CD4-positive, alpha-beta T cell treated with Interferon gamma for 1 hour (primary cell): Measurements from ENCODE around the gene MRPL16.
"Not testable (repeated sequence)": the region's sequence is repeated elsewhere in the genome, so short reads cannot be mapped to it uniquely, and the experiment has no call there.

ENCODE experiments used
- DNase-seq: peaks from one replicate; pipeline ENCODE4 v3.0.0-alpha.2; 2020

MRPL16 gene

DNA sequence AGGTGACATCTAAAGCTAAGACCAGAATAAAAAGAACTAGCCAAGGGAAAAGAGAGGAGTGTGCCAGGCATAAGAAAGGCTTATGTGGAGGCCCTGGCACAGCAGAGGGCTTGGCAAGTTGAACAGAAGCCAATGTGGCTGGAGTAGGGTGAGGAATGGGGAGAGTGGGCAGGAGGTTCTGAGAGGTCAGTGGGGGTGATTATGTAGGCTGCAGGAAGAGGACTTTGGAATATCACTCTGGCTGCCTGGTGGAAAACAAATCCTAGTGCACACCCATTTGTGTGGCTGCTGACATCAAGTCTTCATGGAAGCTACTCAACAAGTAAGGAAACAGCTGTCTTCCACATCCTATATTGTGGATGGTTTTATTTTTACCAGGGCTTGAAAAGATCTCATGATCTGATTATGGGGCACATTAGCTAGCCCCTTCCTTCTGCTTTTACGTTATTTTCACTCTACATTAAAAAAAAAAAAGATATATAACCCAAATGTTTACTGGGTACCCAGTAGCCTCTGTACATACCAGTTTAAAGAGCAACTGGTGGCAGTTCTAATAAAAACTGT is 3.4 kb downstream of the MRPL16 start:
- DNase-seq: no peak

DNA sequence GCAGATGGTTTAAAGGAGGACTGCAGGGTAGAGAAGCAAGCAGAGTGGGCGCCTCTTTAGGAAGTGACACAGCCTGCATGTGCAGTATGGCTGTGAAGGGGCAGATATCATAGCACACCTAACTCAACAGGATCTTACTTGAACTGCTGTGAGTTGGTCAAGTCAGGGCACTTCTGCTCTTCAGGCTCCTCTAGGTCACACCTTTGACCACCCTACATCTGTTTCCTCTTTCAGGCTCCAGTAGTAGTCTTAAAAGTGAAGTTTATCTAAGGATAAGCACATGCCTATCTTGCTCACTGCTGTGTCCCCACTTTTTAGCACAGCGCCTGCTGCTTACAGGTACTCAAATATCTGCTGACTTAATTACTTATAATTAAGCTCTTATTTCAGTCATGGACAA is 6.5 kb downstream of the MRPL16 start:
- DNase-seq: no peak

DNA sequence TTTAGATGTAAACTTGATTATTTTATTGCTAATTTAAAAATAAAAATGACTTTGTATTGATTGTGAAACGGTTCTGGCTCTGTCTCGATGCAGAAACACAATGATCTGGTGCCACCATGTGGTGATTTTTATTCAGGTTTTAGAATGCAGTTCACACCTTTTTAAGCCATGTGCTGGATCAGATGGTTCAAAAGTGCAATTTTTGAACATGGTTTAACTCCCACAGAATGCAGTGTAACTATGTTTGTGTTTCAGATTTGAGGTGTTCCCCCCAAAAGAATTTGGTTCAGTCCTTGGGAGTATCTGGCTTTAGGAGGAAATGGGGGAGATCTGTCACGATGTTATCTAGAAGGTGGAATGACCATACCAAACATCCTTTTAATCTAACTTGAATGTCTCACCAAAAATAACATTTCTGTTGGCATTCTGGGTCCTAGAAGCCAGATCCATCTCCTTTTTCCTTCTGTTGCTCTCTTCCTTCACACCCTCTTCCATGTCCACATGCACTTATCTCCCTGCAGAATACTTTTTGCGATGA is 7.9 kb downstream of the MRPL16 start:
- DNase-seq: peak; percentile 6

DNA sequence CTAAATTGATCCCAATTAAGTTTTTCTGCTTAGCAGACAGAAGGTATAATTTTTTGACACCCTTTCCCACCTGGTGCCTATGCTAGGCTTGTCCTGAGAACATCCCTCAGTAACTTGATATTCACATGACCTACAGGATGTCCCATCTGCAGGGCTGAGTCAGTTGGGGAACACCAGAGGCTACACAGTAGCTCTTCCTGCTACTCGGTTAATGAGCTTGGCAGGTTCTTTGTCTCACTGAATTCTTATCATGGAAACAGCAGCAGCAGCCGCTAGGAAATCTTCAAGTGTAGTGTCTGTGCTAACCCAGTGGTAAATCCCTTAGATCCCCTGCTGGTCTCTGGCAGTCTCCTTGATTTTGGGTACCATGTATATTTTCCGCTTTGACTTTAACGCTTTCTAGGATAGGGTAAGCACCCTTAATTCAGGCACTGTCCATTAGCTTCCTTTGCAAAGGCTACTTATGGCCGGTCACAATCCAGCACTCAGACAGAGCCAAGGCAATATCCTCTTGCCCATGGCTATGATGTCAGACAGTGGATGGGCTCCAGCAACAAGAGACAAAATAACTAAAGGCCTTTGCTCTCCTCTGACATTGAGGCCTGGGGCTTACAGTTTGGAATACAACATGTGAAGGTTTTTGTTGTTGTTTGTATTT is 8.5 kb downstream of the MRPL16 start:
- DNase-seq: no peak

DNA sequence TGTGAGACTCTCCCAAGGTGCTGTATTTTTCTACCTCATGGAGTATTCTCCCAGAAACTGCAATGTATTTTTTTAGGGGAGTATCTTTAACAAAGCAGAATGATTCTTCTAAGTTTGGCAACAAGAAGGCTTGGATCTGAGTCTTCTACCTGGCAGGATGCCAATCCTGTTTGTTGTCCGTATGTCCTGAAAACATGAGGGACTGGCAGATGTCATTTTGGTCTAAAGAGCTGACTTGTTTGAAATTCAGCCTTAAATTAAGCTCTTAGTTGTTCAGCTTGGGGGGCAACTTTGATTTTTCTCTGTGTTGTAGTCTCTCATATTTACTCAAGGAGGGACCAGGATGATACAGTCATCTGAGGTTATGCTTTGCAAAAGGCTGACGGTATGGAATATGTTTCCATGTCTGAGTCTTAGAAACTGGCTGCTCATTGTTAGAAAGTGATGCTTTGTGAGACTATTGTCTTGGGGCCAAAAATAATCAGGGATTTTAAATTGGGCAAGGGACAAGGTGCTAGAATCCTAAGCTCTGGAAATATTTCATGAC is 9.3 kb downstream of the MRPL16 start:
- DNase-seq: no peak

DNA sequence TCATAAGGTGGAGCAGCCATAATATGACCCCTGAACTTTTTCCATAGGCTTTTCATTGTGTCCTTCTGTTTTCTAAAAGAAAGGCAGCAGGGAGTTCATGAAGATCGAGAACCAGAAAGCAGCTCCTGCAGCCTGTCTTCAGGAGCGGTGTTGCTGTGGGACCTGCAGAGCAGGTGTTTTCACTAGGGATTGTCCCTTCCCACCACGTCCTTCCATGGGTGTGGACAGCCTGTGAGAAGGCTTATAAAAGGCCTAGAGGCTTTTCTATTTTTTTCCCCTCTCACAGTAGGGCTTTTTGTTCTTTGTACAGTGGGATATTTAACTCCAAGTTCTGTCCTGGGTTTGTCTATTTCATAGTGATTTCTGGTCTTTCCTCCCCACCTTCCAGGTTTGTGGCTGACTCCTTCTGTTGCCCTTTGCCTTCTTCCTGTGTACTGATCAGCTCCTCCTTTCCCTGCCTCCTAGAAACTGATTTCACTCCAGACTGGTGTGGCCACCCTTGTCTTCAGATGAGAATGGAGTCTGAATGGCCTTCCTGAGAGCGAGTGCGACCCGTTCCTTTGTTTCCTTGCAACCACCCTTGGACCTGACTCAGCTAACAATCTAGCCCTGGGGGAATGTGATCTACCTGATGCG is 10.1 kb downstream of the MRPL16 start:
- DNase-seq: no peak

DNA sequence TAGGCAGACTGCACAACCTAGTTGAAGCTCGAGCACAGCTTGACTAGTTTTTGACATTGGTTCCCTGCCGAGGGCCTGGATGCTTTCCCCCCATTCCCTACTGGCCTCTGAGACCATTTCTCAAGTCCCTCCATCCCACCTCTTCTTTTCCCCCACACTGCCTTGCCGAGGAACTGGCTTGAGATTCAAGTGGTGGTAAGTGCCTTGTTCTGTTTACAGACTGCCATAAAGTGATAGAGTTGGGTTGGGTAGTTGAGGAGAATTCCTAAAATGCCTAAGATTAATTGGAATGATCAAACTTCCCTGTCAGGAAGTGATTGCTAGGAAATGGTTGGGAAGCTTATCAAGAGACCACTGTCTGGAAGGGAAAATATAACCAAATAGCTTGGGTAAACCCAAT is 16.2 kb downstream of the MRPL16 start:
- DNase-seq: no peak

DNA sequence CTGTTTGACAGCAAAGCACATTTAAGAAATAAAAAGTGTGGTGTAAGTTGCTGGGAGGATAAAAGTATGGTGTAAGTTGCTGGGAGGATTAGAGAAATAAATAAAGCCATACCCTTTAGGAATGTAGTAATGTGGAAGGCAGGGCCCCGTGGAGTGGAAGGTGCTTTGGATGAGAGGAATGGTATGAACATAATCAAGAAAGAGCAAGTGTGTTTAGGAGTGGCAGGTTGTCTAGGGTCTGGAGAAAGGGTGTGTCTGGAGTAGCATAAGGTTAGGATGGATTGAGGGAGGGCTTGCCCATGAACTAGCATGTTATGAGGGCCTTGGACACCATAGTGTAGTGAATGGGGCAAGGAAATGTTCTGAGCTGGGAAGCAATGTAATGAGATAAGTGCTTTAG is 18.1 kb downstream of the MRPL16 start:
- DNase-seq: no peak

DNA sequence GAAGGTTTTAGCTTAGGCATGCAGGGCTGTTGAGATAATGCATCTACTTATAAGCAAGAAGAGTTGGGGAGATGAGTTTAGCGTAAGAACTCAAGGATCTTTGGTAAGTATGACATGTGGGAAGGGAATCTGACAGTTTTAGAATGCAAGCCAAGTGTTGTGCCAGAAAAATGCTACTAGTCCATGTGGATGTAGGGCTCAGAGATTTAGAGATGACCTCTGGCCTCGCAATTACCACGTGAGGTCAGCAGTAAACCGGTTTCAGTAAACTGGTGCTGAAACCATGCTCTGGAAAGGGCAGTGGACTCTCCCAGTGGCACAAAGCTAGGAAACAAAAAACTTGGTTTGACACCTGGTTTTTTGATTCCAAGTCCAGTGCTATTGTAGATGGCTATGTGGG is 18.9 kb downstream of the MRPL16 start:
- no peak for DNase-seq

DNA sequence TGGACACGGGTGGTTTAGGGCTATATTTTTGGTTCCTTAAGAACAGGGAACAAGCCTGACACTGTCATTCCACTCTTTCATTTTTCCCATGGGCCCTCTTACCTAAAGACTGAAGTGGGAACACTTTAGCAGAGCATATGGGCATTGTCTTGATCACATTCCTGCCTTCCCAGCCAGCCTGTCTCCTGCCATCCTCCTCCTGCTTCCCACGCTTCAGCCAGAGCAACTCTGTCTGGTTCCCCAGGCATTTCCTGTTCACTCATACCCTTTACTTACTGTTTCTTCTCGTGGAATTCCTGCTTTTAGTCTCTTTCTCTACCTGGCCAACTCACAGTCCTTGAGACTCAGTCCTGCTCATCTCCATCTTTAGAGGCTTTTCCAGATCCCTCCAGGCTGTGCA is 22.8 kb downstream of the MRPL16 start:
- no peak for DNase-seq

DNA sequence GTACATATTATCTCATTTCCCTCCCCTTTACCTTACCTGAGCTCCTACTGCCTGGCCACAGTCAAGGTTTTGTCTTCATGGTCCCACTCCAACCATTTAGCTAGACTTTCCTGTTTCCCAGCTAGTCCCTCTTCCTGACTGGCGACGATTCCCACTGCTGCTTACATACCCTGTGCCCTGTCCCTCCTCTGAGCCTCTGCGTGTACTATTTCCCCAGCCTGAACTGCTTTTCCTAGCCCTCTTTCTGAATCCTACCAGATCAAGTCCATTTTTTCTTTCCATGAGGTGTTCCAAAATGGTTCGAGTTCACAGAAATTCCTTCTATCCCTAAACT is 23.4 kb downstream of the MRPL16 start:
- no peak for DNase-seq

DNA sequence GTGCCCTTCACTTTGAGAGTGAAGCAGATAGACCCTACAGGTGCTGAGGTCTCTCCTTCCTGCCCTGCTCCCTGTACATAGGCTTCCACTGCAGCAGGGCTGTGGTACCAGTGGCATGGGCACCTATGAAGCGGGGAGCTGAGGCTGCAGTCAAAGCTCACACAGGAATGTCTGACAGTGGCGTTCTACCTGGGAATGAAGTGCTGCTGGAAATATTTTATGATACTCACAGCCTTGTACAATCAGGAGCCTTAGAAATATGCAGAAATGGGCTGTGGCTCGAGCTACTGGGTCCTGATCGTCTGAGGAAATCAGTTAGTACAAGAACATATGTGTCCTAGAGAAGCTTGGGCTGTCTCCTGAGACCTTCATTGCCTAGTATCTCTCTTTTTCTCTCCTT is 24.8 kb downstream of the MRPL16 start:
- no peak for DNase-seq

DNA sequence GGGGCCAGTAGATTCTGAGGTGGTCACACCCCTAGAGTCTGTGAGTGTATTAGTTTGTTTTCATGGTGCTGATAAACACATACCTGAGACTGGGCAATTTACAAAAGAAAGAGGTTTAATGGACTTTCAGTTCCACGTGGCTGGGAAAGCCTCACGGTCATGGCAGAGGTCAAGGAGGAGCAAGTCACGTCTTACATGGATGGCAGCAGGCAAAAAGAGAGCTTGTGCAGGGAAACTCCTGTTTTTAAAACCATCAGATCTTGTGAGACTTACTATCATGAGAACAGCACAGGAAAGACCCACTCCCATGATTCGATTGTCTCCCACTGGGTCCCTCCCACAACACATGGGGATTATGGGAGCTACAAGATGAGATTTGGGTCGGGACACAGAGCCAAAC is 26.1 kb downstream of the MRPL16 start:
- not testable (repeated sequence) for DNase-seq

DNA sequence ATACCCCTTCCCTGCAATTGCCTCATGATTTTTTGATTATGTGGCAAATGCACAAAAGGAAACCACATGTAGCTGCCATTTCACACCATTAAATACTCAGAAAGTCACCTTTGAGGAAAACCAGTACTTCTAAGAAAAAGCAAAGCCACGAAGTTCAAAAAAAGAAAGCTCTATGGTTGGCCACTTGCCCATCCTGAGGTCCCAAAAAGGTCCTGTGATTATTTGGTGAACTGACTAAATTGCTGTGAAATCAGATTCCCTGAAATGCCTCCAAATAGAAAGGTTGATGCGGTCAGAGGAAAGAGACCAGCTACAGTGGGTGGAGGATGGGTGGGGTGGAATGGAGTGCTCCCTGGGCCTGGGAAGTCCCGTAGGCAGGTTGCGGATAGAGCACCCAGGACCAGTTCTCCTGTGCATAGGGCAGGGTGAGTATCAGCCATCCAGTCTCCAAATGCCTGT is 26.9 kb downstream of the MRPL16 start:
- no peak for DNase-seq

DNA sequence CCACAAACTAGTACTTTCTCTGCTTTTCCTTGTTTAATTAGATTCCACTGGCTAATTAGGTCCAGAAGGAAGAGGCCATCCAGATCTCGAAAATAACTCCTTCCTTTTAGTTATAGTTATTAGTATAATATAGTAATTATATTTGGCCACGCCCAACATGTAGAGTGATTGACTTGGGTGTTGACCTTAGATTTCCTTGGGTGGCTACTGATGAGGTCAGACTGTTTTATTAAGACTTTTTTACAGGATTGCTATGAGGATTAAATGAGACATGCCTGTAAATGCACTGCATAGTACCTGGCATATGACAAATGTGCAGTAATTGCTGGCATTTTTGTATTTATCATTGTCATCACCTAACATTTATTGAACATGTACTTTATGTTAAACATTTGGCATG is 28.5 kb downstream of the MRPL16 start:
- DNase-seq: no peak

DNA sequence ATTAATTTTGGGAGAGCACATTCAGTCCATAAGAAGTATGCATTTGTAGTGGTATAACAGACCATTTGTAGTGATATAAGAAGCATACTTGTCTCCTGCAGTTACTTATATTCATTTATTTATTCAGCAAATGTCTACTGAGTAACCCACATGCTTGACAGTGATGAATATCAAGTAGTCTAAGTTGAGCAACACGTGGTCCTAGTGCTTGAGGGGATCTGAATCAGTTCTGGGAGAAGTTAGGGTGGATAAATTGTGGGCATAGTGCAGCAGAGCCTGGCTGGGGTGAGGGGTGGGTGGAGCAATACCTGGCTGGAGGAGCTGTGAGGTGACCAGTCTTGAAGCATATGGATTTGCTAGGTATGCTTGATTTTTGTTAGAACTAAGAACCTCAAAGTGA is 31.1 kb downstream of the MRPL16 start:
- DNase-seq: no peak

DNA sequence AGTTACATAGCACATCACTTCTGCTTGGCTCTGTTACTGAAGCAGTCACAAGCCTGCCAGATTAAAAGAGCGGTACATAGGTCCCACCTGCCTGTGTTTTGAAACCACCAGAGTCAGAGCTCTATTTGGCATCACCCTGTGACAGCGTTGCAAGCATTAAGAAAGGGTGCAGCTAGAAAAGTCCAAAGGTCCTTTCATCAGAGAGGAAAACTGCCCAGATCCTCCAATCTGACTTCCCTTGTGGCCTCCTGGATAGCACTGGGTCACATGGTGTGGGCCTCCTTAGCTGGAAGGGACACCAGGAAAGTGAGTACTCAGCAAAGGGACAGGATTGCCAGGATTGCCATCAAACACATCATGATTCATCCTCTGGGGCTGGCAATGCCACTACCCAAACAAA is 32.5 kb downstream of the MRPL16 start:
- no peak for DNase-seq

DNA sequence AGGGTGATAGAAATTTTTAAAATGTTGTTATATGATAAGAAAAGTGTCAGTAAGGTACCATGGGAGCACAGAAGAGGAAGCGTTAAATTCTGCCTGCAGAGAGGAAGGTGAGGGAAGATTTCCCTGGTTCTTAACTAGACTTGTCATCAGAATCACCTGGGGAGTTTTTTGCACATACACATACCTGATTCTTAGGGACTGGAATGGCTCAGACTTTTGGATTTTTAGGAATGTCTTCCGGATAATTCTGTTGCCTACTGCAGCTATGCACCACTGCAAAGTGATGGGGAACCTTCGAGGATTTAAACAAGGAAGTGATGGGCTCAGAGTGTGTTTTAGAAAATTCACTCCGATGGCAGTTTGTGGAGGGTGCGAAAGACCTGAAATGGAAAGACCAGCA is 33.5 kb downstream of the MRPL16 start:
- no peak for DNase-seq

DNA sequence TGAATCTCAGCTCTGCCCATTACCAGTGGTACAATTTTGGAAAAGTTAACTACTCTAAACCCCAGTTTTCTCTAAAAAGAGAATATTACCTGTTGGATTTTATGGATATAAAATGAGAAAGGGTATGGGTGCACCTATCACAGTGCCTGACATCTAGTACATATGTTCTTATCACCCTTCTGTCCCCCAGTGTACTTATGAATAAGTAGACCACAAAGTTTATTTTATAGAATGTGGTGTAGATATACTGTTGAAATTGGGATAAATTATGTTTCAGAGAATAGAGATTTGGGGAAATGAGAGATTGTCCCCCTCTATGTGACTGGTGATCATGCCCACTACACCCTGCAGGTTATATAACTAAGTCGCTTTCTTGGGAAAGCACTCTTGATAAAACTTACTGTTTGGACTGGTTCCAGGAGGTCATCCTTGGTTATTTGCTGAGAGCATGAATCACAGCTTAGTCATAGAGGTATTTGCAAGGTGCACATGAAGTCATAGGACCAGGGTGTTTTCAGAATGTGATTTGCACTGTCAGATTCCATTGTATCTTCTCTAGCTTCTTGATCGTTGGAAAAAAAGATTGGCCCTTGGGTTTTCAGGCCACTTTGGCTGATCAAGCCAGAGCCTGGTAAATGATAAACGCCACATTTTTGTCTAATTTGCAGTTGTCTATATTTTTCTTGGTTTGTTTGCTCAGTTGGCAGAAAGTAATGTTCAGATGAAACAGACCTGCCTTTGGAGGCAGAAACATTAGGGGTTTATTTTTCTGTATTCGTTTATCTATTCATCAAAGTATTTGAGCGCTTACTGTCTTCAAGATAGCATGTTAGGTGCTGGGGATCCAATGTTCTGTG is 34.1 kb downstream of the MRPL16 start:
- DNase-seq: no peak

DNA sequence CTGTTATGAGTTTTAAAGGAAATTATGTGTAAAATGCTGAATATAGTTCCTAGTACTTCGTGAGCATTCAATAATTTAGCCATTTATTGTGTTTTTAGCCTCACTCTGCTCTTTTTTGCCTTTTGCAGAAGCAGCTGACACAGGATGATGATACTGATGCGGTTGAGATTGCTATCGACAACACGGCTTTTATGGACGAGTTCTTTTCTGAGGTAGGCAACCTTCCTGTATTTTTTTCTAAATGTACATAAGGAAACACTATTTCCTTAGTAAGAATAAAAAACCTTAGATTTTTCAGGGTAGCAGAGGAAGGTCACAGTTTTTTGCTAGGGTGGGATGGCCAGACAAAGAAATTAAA is 37.5 kb downstream of the MRPL16 start:
- DNase-seq: no peak

DNA sequence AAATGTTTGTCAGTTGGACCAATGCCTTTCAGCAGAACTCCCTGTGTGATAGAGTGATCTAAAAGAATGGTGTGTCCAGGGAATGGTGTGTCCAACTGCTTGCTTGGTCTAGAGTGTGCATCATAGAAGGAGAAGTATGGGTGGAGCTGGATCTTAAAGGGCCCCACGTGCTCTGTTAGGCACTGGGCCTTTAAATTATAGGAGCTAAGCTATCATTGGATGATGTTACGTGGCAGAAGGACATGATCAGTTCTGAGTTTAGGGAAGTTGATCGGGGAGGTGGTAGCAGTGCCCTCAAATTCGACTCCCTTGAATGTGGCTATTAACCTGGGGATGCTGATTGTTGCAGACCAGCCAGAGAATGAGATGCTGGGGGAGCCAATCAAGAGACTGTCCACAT is 39.0 kb downstream of the MRPL16 start:
- no peak for DNase-seq

DNA sequence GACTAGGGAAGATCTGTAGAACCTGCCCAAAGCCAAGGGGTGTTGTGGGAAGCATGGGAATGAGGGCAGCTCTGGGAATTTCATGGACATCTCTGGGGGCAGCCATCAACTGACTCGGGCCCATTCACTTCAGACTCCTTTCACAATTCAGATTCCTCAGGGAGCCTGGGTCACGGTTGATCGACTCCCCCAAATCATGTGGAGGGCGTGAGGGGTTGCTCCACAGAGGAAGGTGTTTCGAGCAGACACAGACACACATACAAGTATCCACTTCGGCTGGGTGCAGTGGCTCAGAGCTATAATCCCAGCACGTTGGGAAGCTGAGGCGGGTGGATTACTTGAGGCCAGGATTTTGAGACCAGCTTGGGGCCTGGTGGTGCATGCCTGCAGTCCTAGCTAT is 39.7 kb downstream of the MRPL16 start:
- DNase-seq: no peak

DNA sequence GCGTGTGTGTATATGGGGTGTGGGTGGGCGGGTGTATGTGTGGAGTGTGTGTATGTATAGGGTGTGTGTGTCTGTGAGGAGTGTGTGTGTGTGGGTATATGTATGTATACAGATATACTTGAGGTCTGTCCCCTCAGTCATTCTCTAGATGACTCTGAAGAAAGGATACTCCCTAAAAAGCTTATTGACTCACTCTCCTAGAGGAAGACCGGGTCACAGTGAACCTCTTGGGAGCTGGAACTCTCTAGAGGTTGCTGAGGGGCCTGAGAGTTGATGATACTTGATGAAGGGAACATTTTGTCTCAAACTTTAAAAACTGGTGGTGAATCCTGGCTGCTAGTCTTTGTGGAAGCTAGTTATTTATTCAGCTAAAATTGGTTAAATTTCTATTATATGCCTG is 40.3 kb downstream of the MRPL16 start:
- no peak for DNase-seq
